ENCODE data around the gene PLA2R1. TPM values are rescaled to one million over a fixed set of nuclear protein-coding genes. Genes with fewer than 3 reads are reported as not detected.

PLA2R1 gene
- total and polyA plus RNA-seq, 2 of the 4 experiments (the other 2 are of a cell fraction), result 0.43 to 0.54 TPM

- DNase-seq (no peak), ATAC-seq (ENCODE audit: low read depth) (no peak)
- no peak overlapping the region for H3K23ac ChIP-seq (ENCODE audit: low read depth, low read length)
- ChIA-PET CTCF (no interaction called here), POLR2A (ENCODE audit: unreplicated experiment) (no interaction called here)
- no peak overlapping the region for H2AK9ac ChIP-seq (replicated peaks; ENCODE audit: low read depth, low read length, poor library complexity)
- no peak for TF ChIP-seq FOS (IDR thresholded peaks at IDR 0.05; ENCODE audit: low read depth, low read length)
- no peak for TF ChIP-seq RAD21 (IDR thresholded peaks at IDR 0.05; ENCODE audit: low read length)
- TF ChIP-seq ELK1 (IDR thresholded peaks at IDR 0.05; ENCODE audit: borderline replicate concordance, low read depth, low read length), result no peak
- no peak for TF ChIP-seq POLR2A (IDR thresholded peaks at IDR 0.05; ENCODE audit: low read depth, low read length)
- no peak for TF ChIP-seq CTCF (conservative IDR thresholded peaks at IDR 0.05; ENCODE audit: low read depth, low read length)
- no peak for TF ChIP-seq CEBPB (IDR thresholded peaks at IDR 0.05; ENCODE audit: low read depth, low read length)
- no peak for TF ChIP-seq SMC3 (IDR thresholded peaks at IDR 0.05; ENCODE audit: low read depth, low read length)
- TF ChIP-seq MAZ (IDR thresholded peaks at IDR 0.05; ENCODE audit: borderline replicate concordance, low read depth, low read length), result no peak
- no peak for TF ChIP-seq USF2 (IDR thresholded peaks at IDR 0.05; ENCODE audit: low read depth, low read length)
- TF ChIP-seq MAFK (IDR thresholded peaks at IDR 0.05; ENCODE audit: low read depth, low read length), result no peak
- no peak for TF ChIP-seq MXI1 (IDR thresholded peaks at IDR 0.05; ENCODE audit: borderline replicate concordance, low read depth, low read length)
- no peak for TF ChIP-seq RFX5 (IDR thresholded peaks at IDR 0.05; ENCODE audit: low read depth, low read length)
- TF ChIP-seq NFE2L2 (IDR thresholded peaks at IDR 0.05; ENCODE audit: low read depth, low read length), result no peak
- TF ChIP-seq CHD1 (IDR thresholded peaks at IDR 0.05; ENCODE audit: low read depth, low read length), result no peak
- no peak for TF ChIP-seq RCOR1 (IDR thresholded peaks at IDR 0.05; ENCODE audit: insufficient replicate concordance, low read length)
- TF ChIP-seq BHLHE40 (IDR thresholded peaks at IDR 0.05; ENCODE audit: low read depth, low read length), result no peak
- H4K8ac ChIP-seq (ENCODE audit: low read depth in 2 of 2, low read length in 2 of 2), result no peak overlapping the region
- peaks cover 4% of the 10 kb centered on the region for H3K4me1 ChIP-seq (ENCODE audit: control insufficient read depth, insufficient read depth, low read length)
- H4K91ac ChIP-seq (ENCODE audit: insufficient read depth, low read depth, low read length), result no peak overlapping the region
- H3K27ac ChIP-seq (ENCODE audit: insufficient read depth, low read length), result no peak overlapping the region
- no peak overlapping the region for H3K4me3 ChIP-seq (ENCODE audit: insufficient read depth, low read depth, low read length)
- H3K56ac ChIP-seq (ENCODE audit: extremely low read depth, insufficient read depth, low read length), result no peak overlapping the region
- H3K27me3 ChIP-seq (ENCODE audit: control insufficient read depth, insufficient read depth, low read length), result no peaks in the 10 kb centered on the region; the same call in 1 of the 2 replicates
- no peaks in the 10 kb centered on the region for H3K9me3 ChIP-seq (ENCODE audit: control insufficient read depth, insufficient read depth, low read length)
- dilution Hi-C loops (cut with HindIII; ENCODE audit: low sequenced_read_pairs, unreplicated experiment) (no loop called here), in situ Hi-C loops (cut with MboI; ENCODE audit: low sequenced_read_pairs) (loop anchor here (25.0 kb wide), 1 partner anchor 1074 kb away; no protein-coding TSS in a partner anchor), intact Hi-C loops (cut with micrococcal nuclease) (no loop called here)
- H3K4ac ChIP-seq (ENCODE audit: low read depth, low read length), result no peak overlapping the region
- H3K36me3 ChIP-seq (ENCODE audit: control insufficient read depth, insufficient read depth, low read length), result no peaks in the 10 kb centered on the region
- H3K9ac ChIP-seq (ENCODE audit: low read depth, low read length), result no peak overlapping the region
- no peaks in the 10 kb centered on the region for H4K20me1 ChIP-seq (ENCODE audit: insufficient read depth, low read length)
- no TSS peak for BruUV-seq (replicated peaks)
- no CpG with 5 or more reads among the region's 4 CpGs for WGBS, 2 experiments (ENCODE audit: extremely low coverage in 2 of 2, insufficient read length in 1 of 2)
- H3K9me1 ChIP-seq (ENCODE audit: insufficient read depth, low read length), result no peaks in the 10 kb centered on the region; the same call in 1 of the 2 replicates
- H3K79me1 ChIP-seq (ENCODE audit: low read depth in 1 of 2, low read length in 2 of 2), result no peaks in the 10 kb centered on the region
- H2BK120ac ChIP-seq (ENCODE audit: low read depth, low read length), result no peak overlapping the region
- H3K14ac ChIP-seq (replicated peaks; ENCODE audit: low read depth, low read length), result no peak overlapping the region
- H2AK5ac ChIP-seq (ENCODE audit: low read depth, low read length), result no peak overlapping the region
- no peak overlapping the region for H3K4me2 ChIP-seq (ENCODE audit: low read depth, low read length)
- no peak overlapping the region for H3K18ac ChIP-seq (ENCODE audit: low read depth, low read length)
- H2BK20ac ChIP-seq (ENCODE audit: low read depth, low read length), result no peak overlapping the region
- H2BK15ac ChIP-seq (ENCODE audit: low read depth, low read length), result no peak overlapping the region
- no peak overlapping the region for H2BK5ac ChIP-seq (ENCODE audit: low read depth, low read length, poor library complexity, severe bottlenecking)
- H2AFZ ChIP-seq (replicated peaks; ENCODE audit: low read length, poor library complexity), result no peak overlapping the region
- H4K5ac ChIP-seq (ENCODE audit: low read depth, low read length), result no peak overlapping the region
These were observed 101.0 kb downstream of the PLA2R1 start for GRCh38 chr2:159961451-159961850.
